Subcutaneous abdominal adipose tissue (tissue), 5 donors: ENCODE results near the gene DCUN1D2.

Experiments
- H3K27ac ChIP-seq: one replicate; pipeline ENCODE4 v1.7.0; 2013; ENCODE audit warnings: low read depth, mild to moderate bottlenecking, inconsistent platforms, low read length, moderate library complexity
- H3K27me3 ChIP-seq, 5 donors: one replicate each; pipeline ENCODE4 v1.7.0; 2013; ENCODE audit warnings: low read length in 5 of 5, inconsistent platforms in 1 of 5; ENCODE audit not compliant: control insufficient read depth in 5 of 5, insufficient read depth in 4 of 5
- H3K36me3 ChIP-seq, 5 donors: one replicate each; pipeline ENCODE4 v1.7.0; 2013; ENCODE audit warnings: low read length in 5 of 5; ENCODE audit not compliant: control insufficient read depth in 5 of 5, insufficient read depth in 5 of 5
- H3K4me1 ChIP-seq, 5 donors: one replicate each; pipeline ENCODE4 v1.7.0; 2013; ENCODE audit warnings: low read length in 5 of 5, mild to moderate bottlenecking in 3 of 5, moderate library complexity in 1 of 5; ENCODE audit not compliant: control insufficient read depth in 5 of 5, insufficient read depth in 5 of 5
- H3K4me3 ChIP-seq, 5 donors: one replicate each; pipeline ENCODE4 v1.7.0; 2013; ENCODE audit warnings: low read length in 5 of 5, low read depth in 1 of 5
- H3K9ac ChIP-seq, 5 donors: one replicate each; pipeline ENCODE4 v1.7.0; 2013; ENCODE audit warnings: low read length in 5 of 5, mild to moderate bottlenecking in 4 of 5, moderate library complexity in 3 of 5
- H3K9me3 ChIP-seq, 5 donors: one replicate each; pipeline ENCODE4 v1.7.0; 2013; ENCODE audit warnings: low read length in 5 of 5; ENCODE audit not compliant: control insufficient read depth in 5 of 5
- donor health status: healthy.
- donor health status: healthy.
- donor health status: healthy.
- donor health status: healthy.
- donor health status: healthy.

DCUN1D2 gene

GRCh38 chr13:113490496-113491417, at the start of gene DCUN1D2:
Gene DCUN1D2, minus strand, starts transcription at chr13:113490711. Its CDS starts 42 bp downstream, at chr13:113490669.
- Histone ChIP-seq H3K27ac (no peak within 1 kb of the TSS), H3K9me3 (no peaks in the 10 kb centered on the region), H3K36me3 (peaks cover 0 to 14% (median 5%) of the 10 kb centered on the region in 5 donors), H3K27me3 (no peaks in the 10 kb centered on the region), H3K4me1 (peaks cover 9 to 42% (median 30%) of the 10 kb centered on the region in 5 donors), H3K4me3 (peak within 1 kb of the TSS; percentile 78 to 91 (median 86)), H3K9ac (peak within 1 kb of the TSS in 4 of 5 donors; percentile 84 to 93 (median 86))

DNA sequence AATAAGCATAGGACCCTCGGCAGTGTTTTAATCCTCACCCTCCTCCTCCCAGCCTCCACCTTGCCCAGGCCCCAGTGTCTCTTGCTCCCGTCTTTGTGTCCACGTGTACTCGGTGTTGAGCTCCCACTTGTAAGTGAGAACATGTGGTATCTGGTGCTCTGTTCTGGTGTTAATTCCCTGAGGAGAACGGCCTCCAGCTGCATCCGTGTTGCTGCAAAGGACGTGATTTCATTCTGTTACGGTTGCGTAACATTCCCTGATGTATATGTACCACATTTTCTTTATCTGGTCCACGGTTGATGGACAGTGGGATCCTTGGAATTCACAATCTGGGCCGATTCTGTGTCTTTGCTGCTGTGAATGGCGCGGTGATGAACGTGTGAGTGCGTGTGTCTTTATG, 49.3 kb upstream of the DCUN1D2 start:
- Histone ChIP-seq H3K36me3 (peaks cover 0 to 67% (median 42%) of the 10 kb centered on the region in 5 donors), H3K9ac (no peak overlapping the region), H3K27me3 (no peaks in the 10 kb centered on the region), H3K27ac (no peak overlapping the region), H3K4me3 (no peak overlapping the region), H3K4me1 (peaks cover 0 to 2% (median 0%) of the 10 kb centered on the region in 5 donors), H3K9me3 (peaks cover 0 to 6% (median 0%) of the 10 kb centered on the region in 5 donors)

- H3K4me3 ChIP-seq, result no peak overlapping the region
- no peak overlapping the region for H3K27ac ChIP-seq
- H3K9me3 ChIP-seq, result peaks cover 0 to 6% (median 0%) of the 10 kb centered on the region in 5 donors
- no peaks in the 10 kb centered on the region for H3K4me1 ChIP-seq
- peaks cover 0 to 65% (median 38%) of the 10 kb centered on the region in 5 donors for H3K36me3 ChIP-seq
- H3K27me3 ChIP-seq, result no peaks in the 10 kb centered on the region
- H3K9ac ChIP-seq, result no peak overlapping the region
These were observed 48.7 kb upstream of the DCUN1D2 start for GRCh38 chr13:113539176-113539575.

GRCh38 chr13:113538689-113539058, 48.2 kb upstream of the DCUN1D2 start:
- no peak overlapping the region for H3K27ac ChIP-seq
- no peaks in the 10 kb centered on the region for H3K27me3 ChIP-seq
- H3K9ac ChIP-seq, result no peak overlapping the region
- no peak overlapping the region for H3K4me3 ChIP-seq
- H3K4me1 ChIP-seq, result no peaks in the 10 kb centered on the region
- peaks cover 0 to 6% (median 0%) of the 10 kb centered on the region in 5 donors for H3K9me3 ChIP-seq
- H3K36me3 ChIP-seq, result peaks cover 0 to 64% (median 36%) of the 10 kb centered on the region in 5 donors

GRCh38 chr13:113537909-113538688, 47.6 kb upstream of the DCUN1D2 start:
- peaks cover 0 to 6% (median 0%) of the 10 kb centered on the region in 5 donors for H3K9me3 ChIP-seq
- peaks cover 0 to 64% (median 40%) of the 10 kb centered on the region in 5 donors for H3K36me3 ChIP-seq
- no peaks in the 10 kb centered on the region for H3K4me1 ChIP-seq
- no peak overlapping the region for H3K9ac ChIP-seq
- H3K27ac ChIP-seq, result no peak overlapping the region
- no peak overlapping the region for H3K4me3 ChIP-seq
- H3K27me3 ChIP-seq, result no peaks in the 10 kb centered on the region

GRCh38 chr13:113537205-113537604, 46.7 kb upstream of the DCUN1D2 start:
- Histone ChIP-seq H3K9ac (no peak overlapping the region), H3K4me3 (no peak overlapping the region), H3K36me3 (peaks cover 0 to 65% (median 41%) of the 10 kb centered on the region in 5 donors), H3K4me1 (peaks cover 0 to 4% (median 0%) of the 10 kb centered on the region in 5 donors), H3K9me3 (peaks cover 0 to 6% (median 0%) of the 10 kb centered on the region in 5 donors), H3K27me3 (no peaks in the 10 kb centered on the region), H3K27ac (no peak overlapping the region)

DNA sequence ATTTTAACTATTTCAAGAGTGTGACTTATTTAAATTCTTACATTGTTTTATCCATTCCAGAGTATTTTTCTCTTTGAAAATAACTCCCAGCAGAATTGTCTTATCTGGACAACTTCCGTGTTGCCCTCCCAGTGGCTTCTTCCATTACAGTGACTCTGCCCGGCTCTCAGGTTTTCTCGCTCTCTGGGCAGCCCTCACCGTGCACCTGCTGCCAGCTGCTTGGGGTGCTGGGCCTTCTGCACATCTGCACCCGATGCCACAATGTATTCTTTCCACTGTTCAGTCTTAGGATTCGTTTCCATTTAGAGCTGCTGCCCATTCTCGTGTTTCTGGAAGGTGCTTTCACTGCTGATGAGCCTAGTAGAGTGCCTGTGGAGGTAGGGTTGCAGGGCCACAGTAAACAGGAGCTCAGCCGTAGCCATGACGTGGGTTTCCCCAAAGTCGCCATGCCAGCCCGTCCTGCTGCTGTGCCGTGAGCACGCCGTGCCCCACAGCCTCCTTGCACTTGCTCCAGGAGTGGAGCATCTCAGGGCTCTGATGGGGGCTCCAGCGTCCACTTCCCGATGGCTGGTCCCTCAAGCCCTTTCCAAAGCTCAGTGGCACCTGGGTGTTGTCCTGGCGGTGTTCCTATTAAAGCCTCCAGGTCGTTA, 46.1 kb upstream of the DCUN1D2 start:
- H3K36me3 ChIP-seq, result peaks cover 0 to 71% (median 46%) of the 10 kb centered on the region in 5 donors
- no peak overlapping the region for H3K4me3 ChIP-seq
- H3K27me3 ChIP-seq, result no peaks in the 10 kb centered on the region
- no peak overlapping the region for H3K9ac ChIP-seq
- H3K4me1 ChIP-seq, result peaks cover 0 to 5% (median 0%) of the 10 kb centered on the region in 5 donors
- peaks cover 0 to 6% (median 0%) of the 10 kb centered on the region in 5 donors for H3K9me3 ChIP-seq
- H3K27ac ChIP-seq, result no peak overlapping the region

- no peak overlapping the region for H3K4me3 ChIP-seq
- H3K4me1 ChIP-seq, result peaks cover 0 to 5% (median 0%) of the 10 kb centered on the region in 5 donors
- H3K36me3 ChIP-seq, result peaks cover 0 to 68% (median 46%) of the 10 kb centered on the region in 5 donors
- no peaks in the 10 kb centered on the region for H3K27me3 ChIP-seq
- no peaks in the 10 kb centered on the region for H3K9me3 ChIP-seq
- H3K27ac ChIP-seq, result no peak overlapping the region
- H3K9ac ChIP-seq, result no peak overlapping the region
These were observed 44.9 kb upstream of the DCUN1D2 start for GRCh38 chr13:113535381-113535781.

DNA sequence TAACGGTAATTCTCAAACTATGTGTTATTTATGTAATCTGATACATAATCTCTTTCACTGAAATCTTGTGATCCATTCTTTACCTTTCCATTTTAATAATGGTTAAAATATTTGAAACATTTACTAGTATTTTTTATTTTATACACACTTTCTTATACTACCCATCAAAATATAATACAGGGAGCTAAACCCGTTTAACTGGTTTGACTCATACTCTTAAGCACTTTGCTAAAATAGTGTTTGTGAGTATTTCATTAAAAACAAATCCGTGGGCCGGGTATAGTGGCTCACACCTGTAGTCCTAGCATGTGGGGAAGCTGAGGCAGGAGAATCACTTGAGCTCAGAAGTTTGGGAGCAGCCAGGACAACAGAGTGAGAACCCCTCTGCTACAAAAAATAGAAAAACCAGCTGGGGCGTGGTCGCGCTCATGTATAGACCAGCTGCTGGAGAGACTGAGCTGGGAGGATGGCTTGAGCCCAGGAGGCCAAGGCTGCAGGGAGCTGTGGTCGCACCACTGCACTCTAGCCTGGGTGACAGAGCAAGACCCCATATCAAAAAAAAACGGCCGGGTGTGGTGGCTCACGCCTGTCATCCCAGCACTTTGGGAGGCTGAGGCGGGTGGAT, 43.8 kb upstream of the DCUN1D2 start:
- H3K36me3 ChIP-seq, result peaks cover 2 to 64% (median 44%) of the 10 kb centered on the region in 5 donors
- no peak overlapping the region for H3K27ac ChIP-seq
- H3K4me3 ChIP-seq, result no peak overlapping the region
- H3K4me1 ChIP-seq, result peaks cover 0 to 5% (median 0%) of the 10 kb centered on the region in 5 donors
- H3K9ac ChIP-seq, result no peak overlapping the region
- no peaks in the 10 kb centered on the region for H3K9me3 ChIP-seq
- no peaks in the 10 kb centered on the region for H3K27me3 ChIP-seq
